CD4-positive, alpha-beta T cell (primary cell): Measurements from ENCODE around the gene NXN. TPM values are rescaled to one million over a fixed set of nuclear protein-coding genes. Genes with fewer than 3 reads are reported as not detected.

Experiments
- ATAC-seq: fragments of 200-7000 bp; cut with Tn5 transposase; one replicate; pipeline ENCODE4 v1.10.0; 2022; ENCODE audit warnings: mild to moderate bottlenecking; ENCODE audit not compliant: poor library complexity
- CTCF ChIA-PET: fragments of 350-600 bp; sonication (Branson Sonifier 250); formaldehyde crosslinking; loops from one replicate; lab custom pipeline; 2021; ENCODE audit warnings: antibody characterized with exemption, inconsistent platforms; lab: Charles Lee
- POLR2A ChIA-PET: fragments of 350-600 bp; sonication (Branson Sonifier 250); formaldehyde crosslinking; loops from one replicate; lab custom pipeline; 2021; ENCODE audit warnings: antibody characterized with exemption, inconsistent platforms; lab: Charles Lee
- DNase-seq, 14 experiments: peaks; one replicate each; pipeline ENCODE4 v3.0.0-alpha.2; 2013 to 2020; ENCODE audit warnings: mixed read lengths in 2 of 14
- H3K27ac ChIP-seq, 2 donors: one replicate each; pipeline versions ENCODE4 v1.5.1 to v1.7.0; 2013; ENCODE audit warnings: low read length in 2 of 2, low read depth in 1 of 2, mild to moderate bottlenecking in 1 of 2
- H3K27me3 ChIP-seq, 2 experiments: 1 replicate in 1 of 2; 2 replicates in 1 of 2; pipeline versions ENCODE4 v1.6.1 to v1.7.0; 2013; ENCODE audit warnings: low read length in 2 of 2, control low read depth in 1 of 2, mild to moderate bottlenecking in 1 of 2, moderate library complexity in 1 of 2; ENCODE audit not compliant: insufficient read depth in 2 of 2, control insufficient read depth in 1 of 2
- H3K36me3 ChIP-seq: one replicate; pipeline ENCODE4 v1.6.1; 2013; ENCODE audit warnings: low read length, control low read depth; ENCODE audit not compliant: insufficient read depth
- H3K4me1 ChIP-seq: one replicate; pipeline ENCODE4 v1.6.1; 2013; ENCODE audit warnings: low read length, control low read depth; ENCODE audit not compliant: insufficient read depth
- H3K4me3 ChIP-seq: one replicate; pipeline ENCODE4 v1.5.1; 2013; ENCODE audit warnings: mild to moderate bottlenecking, low read length, moderate library complexity
- H3K9me3 ChIP-seq, 2 experiments: 1 replicate in 1 of 2; 2 replicates in 1 of 2; pipeline versions ENCODE4 v1.6.1 to v1.7.0; 2013; ENCODE audit warnings: low read length in 2 of 2, mild to moderate bottlenecking in 2 of 2, control low read depth in 1 of 2, moderate library complexity in 1 of 2; ENCODE audit not compliant: control insufficient read depth in 1 of 2, insufficient read depth in 1 of 2
- H3K27ac Mint-ChIP-seq: one replicate; pipeline ENCODE4 v1.8.0; 2020; ENCODE audit warnings: mixed read lengths
- H3K27me3 Mint-ChIP-seq: one replicate; pipeline ENCODE4 v1.8.0; 2021; ENCODE audit warnings: mixed read lengths
- H3K36me3 Mint-ChIP-seq: one replicate; pipeline ENCODE4 v1.8.0; 2021; ENCODE audit warnings: low read depth, mixed read lengths
- H3K4me1 Mint-ChIP-seq: one replicate; pipeline ENCODE4 v1.8.0; 2021; ENCODE audit warnings: low read depth, mixed read lengths
- H3K4me3 Mint-ChIP-seq: one replicate; pipeline ENCODE4 v1.8.0; 2020; ENCODE audit warnings: mild to moderate bottlenecking, mixed read lengths
- H3K9me3 Mint-ChIP-seq: one replicate; pipeline ENCODE4 v1.8.0; 2020; ENCODE audit warnings: mixed read lengths
- intact Hi-C, 2 experiments: fragments of 100-400 bp; cut with DNase I in 1 of 2; cut with micrococcal nuclease in 1 of 2; formaldehyde crosslinking; loops; one replicate each; pipeline versions ENCODE4 v1.15.1 to v1.9.0; 2023 to 2025; cut with DNase I, micrococcal nuclease
- total RNA-seq, 174 experiments: library from RNA in 2 of 174; stranded (reverse) in 2 of 174; gene quantifications; one replicate each; pipeline ENCODE4 v1.2.3 and lab custom pipeline; 2021 to 2026
- TF ChIP-seq, protein P1 (sequence below): fragments of 200-600 bp; IDR thresholded peaks from one replicate; pipeline ENCODE4 v1.8.0; 2022; ENCODE audit warnings: antibody characterized with exemption, mild to moderate bottlenecking

Gene NXN
- total RNA-seq, 2 experiments from 2014 or later: 0.80 to 0.98 TPM

DNA sequence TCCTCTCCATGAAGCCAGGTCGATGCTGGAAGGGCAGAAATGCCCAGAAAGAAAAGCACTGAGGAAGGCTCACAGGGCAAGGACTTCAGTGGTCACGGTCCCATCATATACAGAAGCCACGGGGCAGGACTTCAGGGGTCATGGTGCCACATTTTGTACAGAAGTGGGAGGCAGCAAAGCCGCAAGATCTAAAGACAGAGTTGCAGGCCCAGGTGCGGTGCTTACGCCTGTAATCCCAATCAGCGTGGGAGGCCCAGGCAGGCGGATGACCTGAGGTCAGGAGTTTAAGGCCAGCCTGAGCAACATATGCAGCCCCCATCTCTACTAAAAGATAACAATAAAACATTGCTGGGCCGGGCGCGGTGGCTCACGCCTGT, 96.0 kb downstream of the NXN start:
- ChIA-PET CTCF (no interaction called here), POLR2A (no interaction called here)
- Mint-ChIP-seq H3K4me3 (no peak overlapping the region), H3K4me1 (no peaks in the 10 kb centered on the region), H3K9me3 (no peaks in the 10 kb centered on the region), H3K27ac (no peak overlapping the region), H3K27me3 (peaks cover 31% of the 10 kb centered on the region), H3K36me3 (no peaks in the 10 kb centered on the region)
- Histone ChIP-seq H3K27me3 (peaks cover 0 to 5% of the 10 kb centered on the region in 2 experiments), H3K36me3 (no peaks in the 10 kb centered on the region), H3K9me3 (no peaks in the 10 kb centered on the region), H3K27ac (no peak overlapping the region), H3K4me3 (no peak overlapping the region), H3K4me1 (peaks cover 5% of the 10 kb centered on the region)
- TF ChIP-seq, protein P1, sequence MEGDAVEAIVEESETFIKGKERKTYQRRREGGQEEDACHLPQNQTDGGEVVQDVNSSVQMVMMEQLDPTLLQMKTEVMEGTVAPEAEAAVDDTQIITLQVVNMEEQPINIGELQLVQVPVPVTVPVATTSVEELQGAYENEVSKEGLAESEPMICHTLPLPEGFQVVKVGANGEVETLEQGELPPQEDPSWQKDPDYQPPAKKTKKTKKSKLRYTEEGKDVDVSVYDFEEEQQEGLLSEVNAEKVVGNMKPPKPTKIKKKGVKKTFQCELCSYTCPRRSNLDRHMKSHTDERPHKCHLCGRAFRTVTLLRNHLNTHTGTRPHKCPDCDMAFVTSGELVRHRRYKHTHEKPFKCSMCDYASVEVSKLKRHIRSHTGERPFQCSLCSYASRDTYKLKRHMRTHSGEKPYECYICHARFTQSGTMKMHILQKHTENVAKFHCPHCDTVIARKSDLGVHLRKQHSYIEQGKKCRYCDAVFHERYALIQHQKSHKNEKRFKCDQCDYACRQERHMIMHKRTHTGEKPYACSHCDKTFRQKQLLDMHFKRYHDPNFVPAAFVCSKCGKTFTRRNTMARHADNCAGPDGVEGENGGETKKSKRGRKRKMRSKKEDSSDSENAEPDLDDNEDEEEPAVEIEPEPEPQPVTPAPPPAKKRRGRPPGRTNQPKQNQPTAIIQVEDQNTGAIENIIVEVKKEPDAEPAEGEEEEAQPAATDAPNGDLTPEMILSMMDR: no peak
- DNase-seq (no peak), ATAC-seq (no peak)
- intact Hi-C loops: no loop called here

DNA sequence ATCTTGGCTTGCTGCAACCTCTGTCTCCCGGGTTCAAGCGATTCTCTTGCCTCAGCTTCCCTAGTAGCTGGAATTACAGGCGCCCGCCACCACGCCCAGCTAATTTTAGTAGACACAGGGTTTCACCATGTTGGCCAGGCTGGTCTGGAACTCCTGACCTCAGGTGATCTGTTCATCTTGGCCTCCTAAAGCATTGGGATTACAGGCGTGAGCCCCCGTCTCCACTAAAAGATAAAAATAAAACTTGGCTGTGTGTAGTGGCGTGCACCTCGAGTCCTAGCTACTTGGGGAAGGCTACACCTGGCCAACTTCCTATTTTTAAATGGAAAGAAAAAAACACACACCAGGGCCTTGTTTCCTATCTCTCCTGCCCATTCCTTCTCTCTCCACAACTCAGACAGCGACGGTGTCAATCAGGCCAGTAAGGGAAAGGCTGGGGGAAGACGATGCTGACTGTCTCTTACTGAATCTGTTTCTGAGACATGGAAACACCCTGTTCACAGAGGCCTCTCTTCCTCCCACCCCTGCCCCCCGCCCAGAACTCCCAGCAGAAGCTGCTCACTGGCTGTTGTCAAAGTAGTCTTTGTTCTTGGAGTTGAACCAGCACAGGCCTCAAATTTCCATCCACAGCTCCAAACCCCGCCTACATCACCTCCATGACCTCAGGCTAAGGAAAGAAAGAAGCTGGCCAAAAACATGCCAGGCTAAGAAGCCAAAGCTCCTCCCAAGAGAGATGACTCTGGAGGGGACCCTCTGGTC, 96.6 kb downstream of the NXN start:
- Histone ChIP-seq H3K27ac (no peak overlapping the region), H3K4me1 (peaks cover 5% of the 10 kb centered on the region), H3K27me3 (peaks cover 0 to 5% of the 10 kb centered on the region in 2 experiments), H3K36me3 (no peaks in the 10 kb centered on the region), H3K4me3 (no peak overlapping the region), H3K9me3 (no peaks in the 10 kb centered on the region)
- peaks cover 34% of the 10 kb centered on the region for H3K27me3 Mint-ChIP-seq
- TF ChIP-seq, protein P1: no peak
- no peaks in the 10 kb centered on the region for H3K9me3 Mint-ChIP-seq
- ChIA-PET CTCF (interaction anchor here (1.4 kb wide), 1 partner anchor 113 kb away, joined by 3 read pairs; the partner anchor contains the start of gene TIMM22), POLR2A (no interaction called here)
- no peak overlapping the region for H3K27ac Mint-ChIP-seq
- H3K36me3 Mint-ChIP-seq: no peaks in the 10 kb centered on the region
- no peak overlapping the region for H3K4me3 Mint-ChIP-seq
- no peaks in the 10 kb centered on the region for H3K4me1 Mint-ChIP-seq
- DNase-seq: no peak
- intact Hi-C loops: no loop called here
- no peak for ATAC-seq

- Mint-ChIP-seq H3K36me3 (no peaks in the 10 kb centered on the region), H3K27me3 (peaks cover 38% of the 10 kb centered on the region), H3K9me3 (no peaks in the 10 kb centered on the region), H3K4me3 (no peak overlapping the region), H3K4me1 (no peaks in the 10 kb centered on the region), H3K27ac (no peak overlapping the region)
- intact Hi-C loops: no loop called here
- DNase-seq (no peak), ATAC-seq (no peak)
- peaks cover 0 to 5% of the 10 kb centered on the region in 2 experiments for H3K27me3 ChIP-seq
- no peaks in the 10 kb centered on the region for H3K36me3 ChIP-seq
- no peaks in the 10 kb centered on the region for H3K9me3 ChIP-seq
- no peak overlapping the region for H3K27ac ChIP-seq
- TF ChIP-seq, protein P1: no peak
- peaks cover 5% of the 10 kb centered on the region for H3K4me1 ChIP-seq
- ChIA-PET POLR2A (no interaction called here), CTCF (interaction anchor here (1.4 kb wide), 1 partner anchor 115 kb away, joined by 3 read pairs; the partner anchor contains the start of gene TIMM22)
- no peak overlapping the region for H3K4me3 ChIP-seq
These were observed 97.8 kb downstream of the NXN start for GRCh38 chr17:881778-882177.
